Esophagus muscularis mucosa (tissue), 4 donors: ENCODE measurements around the gene RGS8.

Source experiments
- CTCF ChIP-seq, 3 experiments: fragments of 200-600 bp in 2 of 3; fragments of 450-650 bp in 1 of 3; sonication (generic) in 2 of 3; IDR thresholded peaks; one replicate each; pipeline ENCODE4 v1.5.1; 2017 to 2019; ENCODE audit warnings: antibody characterized with exemption in 3 of 3, mild to moderate bottlenecking in 2 of 3, moderate library complexity in 1 of 3
- EP300 ChIP-seq: sonication (generic); formaldehyde crosslinking; IDR thresholded peaks from one replicate; pipeline ENCODE4 v1.6.1; 2017; ENCODE audit warnings: antibody characterized with exemption
- POLR2A ChIP-seq: fragments of 450-650 bp; IDR thresholded peaks from one replicate; pipeline ENCODE4 v1.6.1; 2017; ENCODE audit warnings: antibody characterized with exemption, moderate library complexity, mild to moderate bottlenecking, low read depth

- TF ChIP-seq CTCF (IDR thresholded peaks at IDR 0.05) (no peak), POLR2A (no peak), EP300 (no peak)
Observed at GRCh38 chr1:182668521-182669054, 15.8 kb downstream of the RGS8 start.
